HepG2 (cell line): ENCODE measurements around the gene PERP. TPM values are rescaled to one million over a fixed set of nuclear protein-coding genes. Genes with fewer than 3 reads are reported as not detected.

ENCODE experiments used
- ATAC-seq: fragments of 200-7000 bp; cut with Tn5 transposase; 3 replicates; pipeline ENCODE4 v1.9.1; 2020; ENCODE audit warnings: mild to moderate bottlenecking, moderate library complexity
- BruUV-seq: library from RNA; stranded (reverse); fragments of 400-500 nt; replicated peaks from 2 replicates; lab custom pipeline; 2021; lab: Mats Ljungman, UMichigan
- CTCF ChIA-PET: fragments of 300-600 bp; formaldehyde crosslinking; extraction: SDS; loops from one replicate; lab custom pipeline; 2021; ENCODE audit warnings: low total read pairs, inconsistent platforms, low intra/inter-chr PET ratio; lab: Yijun Ruan, JAX
- POLR2A ChIA-PET: fragments of 350-600 bp; sonication (Branson Sonifier 250); formaldehyde crosslinking; loops from one replicate; lab custom pipeline; 2020; ENCODE audit warnings: antibody characterized with exemption, inconsistent platforms; lab: Yijun Ruan, JAX
- DNase-seq: peaks from one replicate; pipeline ENCODE4 v3.0.0-alpha.2; 2015; ENCODE audit warnings: low spot score
- FAIRE-seq: peaks from 3 replicates; lab custom pipeline; 2011; peaks lifted over from hg19 to GRCh38; lab: Jason Lieb, UNC
- H2AFZ ChIP-seq: one replicate; pipeline ENCODE4 v1.6.1; 2011; ENCODE audit warnings: low read length, inconsistent platforms
- H3K27ac ChIP-seq: fragments of 300-600 bp; 3 replicates; pipeline ENCODE4 v1.8.0; 2011; ENCODE audit warnings: mixed run types, mild to moderate bottlenecking, mixed read lengths, low read length, inconsistent platforms; ENCODE audit not compliant: insufficient read depth; ENCODE audit errors: extremely low read length
- H3K27me3 ChIP-seq, 2 experiments: fragments of 200-600 bp in 1 of 2; 2 replicates in 1 of 2; 3 replicates in 1 of 2; pipeline versions ENCODE4 v1.6.0 to v1.8.0; 2011; ENCODE audit warnings: low read length in 2 of 2, mild to moderate bottlenecking in 2 of 2, moderate library complexity in 2 of 2, inconsistent platforms in 1 of 2; ENCODE audit not compliant: insufficient read depth in 2 of 2, control insufficient read depth in 1 of 2
- H3K36me3 ChIP-seq, 2 experiments: fragments of 200-600 bp in 1 of 2; replicated peaks in 1 of 2; 2 replicates in 1 of 2; 3 replicates in 1 of 2; pipeline versions ENCODE4 v1.5.1 to v1.8.0; 2011; ENCODE audit warnings: low read length in 2 of 2, inconsistent platforms in 1 of 2; ENCODE audit not compliant: insufficient read depth in 2 of 2, control insufficient read depth in 1 of 2
- H3K4me1 ChIP-seq: 2 replicates; pipeline ENCODE4 v1.5.1; 2012; ENCODE audit warnings: low read length, inconsistent platforms; ENCODE audit not compliant: insufficient read depth
- H3K4me2 ChIP-seq: 2 replicates; pipeline ENCODE4 v1.6.0; 2011; ENCODE audit warnings: low read depth, low read length, inconsistent platforms
- H3K4me3 ChIP-seq, 3 experiments: fragments of 200-600 bp in 1 of 3; sonication (generic), shearing (Covaris generic) in 1 of 3; replicated peaks in 1 of 3; 2 replicates each; pipeline ENCODE4 v1.5.1; 2011 to 2016; ENCODE audit warnings: low read length in 3 of 3, inconsistent platforms in 2 of 3, low read depth in 2 of 3, mild to moderate bottlenecking in 2 of 3, control low read depth in 1 of 3, mixed read lengths in 1 of 3; ENCODE audit not compliant: insufficient read depth in 1 of 3
- H3K79me2 ChIP-seq: one replicate; pipeline ENCODE4 v1.6.1; 2011; ENCODE audit warnings: low read length, inconsistent platforms; ENCODE audit not compliant: insufficient read depth
- H3K9ac ChIP-seq: 2 replicates; pipeline ENCODE4 v1.6.0; 2011; ENCODE audit warnings: mild to moderate bottlenecking, low read depth, low read length, inconsistent platforms; ENCODE audit not compliant: insufficient read depth
- H3K9me3 ChIP-seq: 2 replicates; pipeline ENCODE4 v1.5.1; 2012; ENCODE audit warnings: mild to moderate bottlenecking, low read length
- H4K20me1 ChIP-seq: 2 replicates; pipeline ENCODE4 v1.6.0; 2011; ENCODE audit warnings: inconsistent platforms, mild to moderate bottlenecking, low read length, moderate library complexity; ENCODE audit not compliant: insufficient read depth
- MNT ChIP-seq: fragments of 450-650 bp; IDR thresholded peaks from 2 replicates; pipeline ENCODE4 v1.6.1; 2016
- ZBTB34 ChIP-seq: sonication (generic); formaldehyde crosslinking; IDR thresholded peaks from 2 replicates; pipeline ENCODE4 v1.8.0; 2022; ENCODE audit warnings: mild to moderate bottlenecking, missing genetic modification reagents
- ZBTB40 ChIP-seq, 2 experiments: fragments of 450-650 bp in 1 of 2; sonication (generic) in 1 of 2; formaldehyde crosslinking in 1 of 2; IDR thresholded peaks; 2 replicates each; pipeline versions ENCODE4 v1.6.1 to v1.8.0; 2016 to 2022; ENCODE audit warnings: antibody characterized with exemption in 1 of 2, mild to moderate bottlenecking in 1 of 2, missing genetic modification reagents in 1 of 2
- WGBS: methylation state at CpG from one replicate; pipeline ENCODE4 v1.1.6; 2017; ENCODE audit warnings: low lambda C conversion rate; 5-methylcytosine and 5-hydroxymethylcytosine counted together
- in situ Hi-C: cut with HindIII; loops from 2 replicates; pipeline ENCODE4 v1.10.0; 2017; ENCODE audit warnings: low pct_unique_long_range_greater_than_20kb; ENCODE audit not compliant: extremely low pct_ligation_motif_present
- intact Hi-C: fragments of 100-400 bp; cut with micrococcal nuclease; formaldehyde crosslinking; loops from one replicate; pipeline ENCODE4 v1.10.0; 2022; ENCODE audit not compliant: unreplicated experiment
- polyA plus RNA-seq, 8 experiments: library from polyadenylated mRNA; depleted of rRNA in 3 of 8; stranded (reverse) in 7 of 8; unstranded in 1 of 8; fragments of >200 nt; fragmentation: Illumina TruSeq in 4 of 8; extraction: Trizol in 4 of 8; gene quantifications; 2 replicates each; pipeline versions ENCODE4 v1.2.1 to v1.2.3, GENCODE V29; 2011 to 2016; ENCODE audit warnings: low read depth in 4 of 8, missing spikeins in 1 of 8, mixed read lengths in 1 of 8; ENCODE audit not compliant: insufficient read depth in 1 of 8
- total RNA-seq, 5 experiments: library from RNA; depleted of rRNA; stranded (reverse); fragments of >200 nt; fragmentation: Illumina TruSeq; extraction: Trizol; gene quantifications; 2 replicates each; pipeline ENCODE4 v1.2.3, GENCODE V29; 2016; ENCODE audit warnings: low read depth in 1 of 5

PERP gene
- total and polyA plus RNA-seq, 2 of the 13 experiments (the other 11 are each of a cell fraction or from before 2014, with no cell fraction given) = 26.0 to 53.0 TPM

- no peaks in the 10 kb centered on the region for H3K9me3 ChIP-seq
- no peak overlapping the region for H3K9ac ChIP-seq
- H4K20me1 ChIP-seq = no peaks in the 10 kb centered on the region
- no peak overlapping the region for H2AFZ ChIP-seq
- TF ChIP-seq ZBTB34 (CRISPR knock-in tag) (no peak), ZBTB40 (IDR thresholded peaks at IDR 0.05) (peak; percentile 90), ZBTB40 (CRISPR knock-in tag; IDR thresholded peaks at IDR 0.05) (no peak), MNT (no peak)
- WGBS = 24% methylated on average over 3 of the region's 3 CpGs
- peak; percentile 15; the same call in 1 of the 3 replicates for ATAC-seq
- BruUV-seq = no TSS peak
- no peaks in the 10 kb centered on the region for H3K36me3 ChIP-seq
- peaks cover 22% of the 10 kb centered on the region for H3K4me1 ChIP-seq
- H3K4me2 ChIP-seq = no peak overlapping the region
- POLR2A ChIA-PET = no interaction called here
- intact Hi-C loops = no loop called here
- FAIRE-seq = no peak
- no peak overlapping the region for H3K27ac ChIP-seq
- no peak overlapping the region for H3K4me3 ChIP-seq
- no peak for DNase-seq
- in situ Hi-C loops = loop anchor here (5.0 to 10.0 kb wide), 3 partner anchors 111 to 651 kb away; partner anchors contain the start of gene HEBP2
- H3K79me2 ChIP-seq = no peaks in the 10 kb centered on the region
- CTCF ChIA-PET = no interaction called here
- H3K27me3 ChIP-seq = no peaks in the 10 kb centered on the region
These were observed 6.5 kb upstream of the PERP start for GRCh38 chr6:138113588-138114210.
